Ovary (tissue), 9 donors: ENCODE measurements around the gene LMNB1. TPM values are rescaled to one million over a fixed set of nuclear protein-coding genes. Genes with fewer than 3 reads are reported as not detected.
"Not testable (repeated sequence)": the region's sequence is repeated elsewhere in the genome, so short reads cannot be mapped to it uniquely, and the experiment has no call there.

Experiments used
- DNase-seq, 5 donors: peaks; one replicate each; pipeline ENCODE4 v3.0.0-alpha.2; 2019 to 2020
- H3K27ac ChIP-seq, 2 donors: fragments of 200-600 bp; one replicate each; pipeline versions ENCODE4 v1.5.1 to v1.8.0; 2019 to 2022
- H3K27me3 ChIP-seq: fragments of 200-600 bp; one replicate; pipeline ENCODE4 v1.8.0; 2022
- H3K36me3 ChIP-seq: fragments of 200-600 bp; sonication (generic); one replicate; pipeline ENCODE4 v1.5.1; 2019
- H3K4me1 ChIP-seq: one replicate; pipeline ENCODE4 v1.8.1; 2013; ENCODE audit warnings: mild to moderate bottlenecking, moderate library complexity; ENCODE audit not compliant: insufficient read depth
- H3K4me3 ChIP-seq: fragments of 200-600 bp; sonication (generic); one replicate; pipeline ENCODE4 v1.5.1; 2017
- H3K9me3 ChIP-seq, 2 donors: fragments of 200-600 bp in 1 of 2; sonication (generic) in 1 of 2; one replicate each; pipeline versions ENCODE4 v1.5.1 to v1.8.1; 2013 to 2019; ENCODE audit warnings: mild to moderate bottlenecking in 1 of 2, moderate library complexity in 1 of 2
- EP300 ChIP-seq: sonication (generic); formaldehyde crosslinking; IDR thresholded peaks from one replicate; pipeline ENCODE4 v1.6.1; 2017; ENCODE audit warnings: antibody characterized with exemption
- POLR2A ChIP-seq: fragments of 450-650 bp; IDR thresholded peaks from one replicate; pipeline ENCODE4 v1.6.1; 2017; ENCODE audit warnings: antibody characterized with exemption, mild to moderate bottlenecking, moderate library complexity
- WGBS, 3 donors: extraction: QIAGEN DNeasy Blood & Tissue Kit in 1 of 3; methylation state at CpG; one replicate each; pipeline versions ENCODE4 v1.1.5 to v1.1.7; 2013 to 2017; 5-methylcytosine and 5-hydroxymethylcytosine counted together
- intact Hi-C, 4 donors: fragments of 100-400 bp; cut with DNase I; formaldehyde crosslinking; loops; one replicate each; pipeline versions ENCODE4 v1.11.0 to v1.15.1; 2022 to 2023
- polyA plus RNA-seq, 2 donors: library from polyadenylated mRNA; stranded (reverse); fragments of 200-250 nt in 1 of 2; fragments of 350-450 nt in 1 of 2; fragmentation: Illumina TruSeq in 1 of 2; extraction: RNeasy Lipid Tissue Mini Kit (QIAGEN cat#74804) in 1 of 2; gene quantifications; one replicate each; pipeline ENCODE4 v1.2.3, GENCODE V29; 2013 to 2014
- total RNA-seq, 7 donors: library from RNA; depleted of rRNA in 2 of 7; stranded (reverse); fragments of >200 nt in 2 of 7; fragmentation: NEBNext Ultra II Directional in 3 of 7; extraction: Animal tissue kit (Norgen Biotek cat#: 25700) in 3 of 7; gene quantifications; one replicate each; pipeline versions ENCODE4 v1.1.0 to v1.2.4, GENCODE V29; 2016 to 2023
- TF ChIP-seq, protein P1 (sequence below), 3 donors: fragments of 450-650 bp in 2 of 3; fragments of 200-600 bp in 1 of 3; IDR thresholded peaks; one replicate each; pipeline versions ENCODE4 v1.5.1 to v1.8.0; 2016 to 2022; ENCODE audit warnings: antibody characterized with exemption in 3 of 3, mild to moderate bottlenecking in 1 of 3
- donor health status: DM: no; HTN: no; CAD: no; lungs with moderate emphysema.
- donor health status: DM: no; HTN: no; CAD: no.
- donor health status: Bipolar disorder and iron deficiency.
- donor health status: DM: yes; HTN: yes; CAD: no.
- donor health status: DM: no; HTN: no; CAD: no.
- donor health status: DM: yes; HTN: yes; CAD: no.

The LMNB1 gene
- total and polyA plus RNA-seq, 9 donors: 3.0 to 10.0 (median 8.3) TPM

DNA sequence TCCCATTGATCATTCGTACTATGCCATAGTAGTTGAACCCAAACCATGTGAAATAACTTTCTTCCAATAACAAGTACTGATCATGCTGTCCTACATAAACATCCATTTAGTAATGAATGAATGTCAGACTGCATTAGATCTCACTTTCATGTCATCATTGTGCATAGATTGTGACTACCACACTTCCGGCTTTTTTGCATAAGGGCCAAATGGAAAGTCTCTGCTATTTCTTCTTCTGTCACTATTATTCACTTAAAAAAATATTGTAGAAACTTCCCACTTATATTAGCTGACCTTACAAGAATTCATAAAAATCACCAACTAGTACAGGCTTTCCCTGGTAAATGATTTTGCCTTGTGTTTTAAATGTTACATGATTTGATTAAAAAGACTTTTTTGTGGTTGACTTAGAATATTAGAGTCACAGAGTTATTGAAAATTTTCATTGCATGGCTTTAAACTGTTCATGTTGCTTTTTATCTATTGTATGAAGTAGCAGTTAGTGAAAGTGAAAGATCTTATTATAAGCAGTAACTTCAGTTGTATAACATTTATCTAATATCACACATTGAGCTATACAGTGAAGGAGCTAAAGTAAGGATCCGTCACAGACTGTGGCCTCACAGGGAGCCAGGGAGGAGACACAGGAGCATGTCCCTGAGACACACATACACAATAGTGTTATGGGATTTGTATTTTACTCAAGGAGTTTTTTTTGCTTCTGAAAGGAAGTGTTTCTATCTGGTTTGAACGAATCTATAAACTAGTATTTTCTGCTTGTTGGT lies 33.9 kb downstream of the LMNB1 start:
- H3K27ac ChIP-seq: no peak overlapping the region
- no peaks in the 10 kb centered on the region for H3K36me3 ChIP-seq
- H3K27me3 ChIP-seq: no peaks in the 10 kb centered on the region
- no peaks in the 10 kb centered on the region for H3K4me1 ChIP-seq
- TF ChIP-seq EP300 (no peak), POLR2A (no peak)
- TF ChIP-seq, protein P1, sequence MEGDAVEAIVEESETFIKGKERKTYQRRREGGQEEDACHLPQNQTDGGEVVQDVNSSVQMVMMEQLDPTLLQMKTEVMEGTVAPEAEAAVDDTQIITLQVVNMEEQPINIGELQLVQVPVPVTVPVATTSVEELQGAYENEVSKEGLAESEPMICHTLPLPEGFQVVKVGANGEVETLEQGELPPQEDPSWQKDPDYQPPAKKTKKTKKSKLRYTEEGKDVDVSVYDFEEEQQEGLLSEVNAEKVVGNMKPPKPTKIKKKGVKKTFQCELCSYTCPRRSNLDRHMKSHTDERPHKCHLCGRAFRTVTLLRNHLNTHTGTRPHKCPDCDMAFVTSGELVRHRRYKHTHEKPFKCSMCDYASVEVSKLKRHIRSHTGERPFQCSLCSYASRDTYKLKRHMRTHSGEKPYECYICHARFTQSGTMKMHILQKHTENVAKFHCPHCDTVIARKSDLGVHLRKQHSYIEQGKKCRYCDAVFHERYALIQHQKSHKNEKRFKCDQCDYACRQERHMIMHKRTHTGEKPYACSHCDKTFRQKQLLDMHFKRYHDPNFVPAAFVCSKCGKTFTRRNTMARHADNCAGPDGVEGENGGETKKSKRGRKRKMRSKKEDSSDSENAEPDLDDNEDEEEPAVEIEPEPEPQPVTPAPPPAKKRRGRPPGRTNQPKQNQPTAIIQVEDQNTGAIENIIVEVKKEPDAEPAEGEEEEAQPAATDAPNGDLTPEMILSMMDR (IDR thresholded peaks at IDR 0.05): no peak
- intact Hi-C loops: no loop called here
- 88 to 94% (median 88%) methylated on average over 4 of the region's 4 CpGs for WGBS, 3 donors
- no peaks in the 10 kb centered on the region for H3K9me3 ChIP-seq
- no peak overlapping the region for H3K4me3 ChIP-seq
- no peak for DNase-seq

DNA sequence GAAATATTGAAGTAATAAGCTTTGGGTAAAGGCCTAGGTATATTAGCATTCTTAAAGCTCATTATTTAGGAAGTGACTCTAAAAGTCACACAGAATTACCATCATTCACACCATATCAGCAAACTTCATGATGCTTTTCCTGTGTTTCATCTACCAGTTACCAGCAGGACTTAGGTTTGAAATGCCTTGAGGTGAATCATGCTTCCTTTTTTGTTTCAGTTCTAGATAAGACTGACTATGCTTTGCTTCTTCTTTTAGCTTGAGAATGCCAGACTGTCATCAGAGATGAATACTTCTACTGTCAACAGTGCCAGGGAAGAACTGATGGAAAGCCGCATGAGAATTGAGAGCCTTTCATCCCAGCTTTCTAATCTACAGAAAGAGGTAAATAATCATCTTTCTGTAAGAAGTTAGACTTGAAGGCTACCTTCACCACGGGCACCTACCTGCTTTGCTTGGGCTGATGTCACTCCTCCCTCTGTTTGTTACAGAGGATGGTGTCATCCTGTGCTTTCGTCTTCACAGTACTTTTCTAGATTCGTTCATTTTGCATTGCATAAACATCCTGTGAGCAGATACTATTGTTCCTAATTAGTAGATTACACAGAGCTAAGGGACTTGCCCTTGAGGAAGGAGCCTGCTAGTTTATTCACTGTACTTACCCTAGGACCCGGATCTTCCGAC lies 34.7 kb downstream of the LMNB1 start:
- WGBS, 3 donors: 79 to 85% (median 83%) methylated on average over 6 of the region's 6 CpGs
- TF ChIP-seq, protein P1 (IDR thresholded peaks at IDR 0.05): no peak
- no peak for TF ChIP-seq EP300
- TF ChIP-seq POLR2A: no peak
- Histone ChIP-seq H3K4me1 (no peaks in the 10 kb centered on the region), H3K4me3 (no peak overlapping the region), H3K27ac (no peak overlapping the region), H3K36me3 (no peaks in the 10 kb centered on the region), H3K27me3 (no peaks in the 10 kb centered on the region), H3K9me3 (no peaks in the 10 kb centered on the region)
- DNase-seq: no peak
- intact Hi-C loops: no loop called here

DNA sequence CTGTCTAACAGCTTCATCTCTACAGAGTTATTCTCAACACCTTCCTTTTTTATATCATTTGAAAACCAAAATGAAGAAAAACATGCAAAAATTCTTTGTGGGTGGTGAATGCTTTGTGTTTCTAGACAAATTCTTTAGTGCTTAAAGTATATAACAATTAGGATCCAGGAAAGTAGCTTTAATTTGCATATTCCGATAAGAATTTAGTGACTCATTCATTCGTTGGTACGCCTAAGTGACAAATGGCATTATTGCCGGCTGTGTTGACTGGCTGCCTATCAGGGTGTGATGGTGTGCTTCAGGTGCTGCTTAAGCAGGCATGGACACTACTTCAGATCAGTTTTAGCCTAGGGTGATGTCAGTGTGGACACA lies 35.2 kb downstream of the LMNB1 start:
- no peak overlapping the region for H3K4me3 ChIP-seq
- no peaks in the 10 kb centered on the region for H3K4me1 ChIP-seq
- TF ChIP-seq, protein P1 (IDR thresholded peaks at IDR 0.05): no peak
- TF ChIP-seq EP300 (no peak), POLR2A (no peak)
- 83 to 93% (median 83%) methylated on average over 4 of the region's 4 CpGs for WGBS, 3 donors
- no peak overlapping the region for H3K27ac ChIP-seq
- DNase-seq: no peak
- no peaks in the 10 kb centered on the region for H3K36me3 ChIP-seq
- no peaks in the 10 kb centered on the region for H3K9me3 ChIP-seq
- intact Hi-C loops: no loop called here
- no peaks in the 10 kb centered on the region for H3K27me3 ChIP-seq

DNA sequence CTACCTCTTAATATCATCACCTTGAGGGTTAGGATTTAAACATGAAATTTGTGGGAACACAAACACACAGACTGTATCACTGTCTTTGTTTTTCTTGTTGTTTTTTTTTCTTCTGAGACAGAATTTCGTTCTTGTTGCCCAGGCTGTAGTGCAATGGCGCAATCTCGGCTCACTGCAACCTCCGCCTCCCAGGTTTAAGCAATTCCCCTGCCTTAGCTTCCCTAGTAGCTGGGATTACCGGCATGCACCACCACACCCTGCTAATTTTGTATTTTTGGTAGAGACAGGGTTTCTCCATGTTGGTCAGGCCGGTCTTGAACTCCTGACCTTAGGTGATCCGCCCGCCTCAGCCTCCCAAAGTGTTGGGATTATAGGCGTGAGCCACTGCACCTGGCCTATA lies 36.9 kb downstream of the LMNB1 start:
- H3K27ac ChIP-seq, H3K4me1 ChIP-seq, H3K27me3 ChIP-seq, H3K36me3 ChIP-seq, H3K9me3 ChIP-seq, DNase-seq, intact Hi-C loops, H3K4me3 ChIP-seq: not testable (repeated sequence)
- 90 to 95% (median 93%) methylated on average over 9 of the region's 9 CpGs for WGBS, 3 donors
